Mesothelial cell of epicardium (in vitro differentiated cells): ENCODE measurements around the gene MLLT6. TPM values are rescaled to one million over a fixed set of nuclear protein-coding genes. Genes with fewer than 3 reads are reported as not detected.

Source experiments
- DNase-seq, 2 experiments: peaks; one replicate each; pipeline ENCODE4 v3.0.0; 2021; ENCODE audit warnings: low spot score in 2 of 2; ENCODE audit not compliant: unreplicated experiment in 2 of 2
- H3K27ac Mint-ChIP-seq: 2 replicates; pipeline ENCODE4 v1.8.0; 2021; ENCODE audit warnings: mixed read lengths
- H3K27me3 Mint-ChIP-seq: 2 replicates; pipeline ENCODE4 v1.8.0; 2021; ENCODE audit warnings: low read depth, mixed read lengths
- H3K36me3 Mint-ChIP-seq: 2 replicates; pipeline ENCODE4 v1.8.0; 2021; ENCODE audit warnings: mixed read lengths
- H3K4me1 Mint-ChIP-seq: 2 replicates; pipeline ENCODE4 v1.8.0; 2021; ENCODE audit warnings: mixed read lengths
- H3K4me3 Mint-ChIP-seq: 2 replicates; pipeline ENCODE4 v1.8.0; 2021; ENCODE audit warnings: mild to moderate bottlenecking, moderate library complexity, mixed read lengths
- H3K9me3 Mint-ChIP-seq: 2 replicates; pipeline ENCODE4 v1.8.0; 2021; ENCODE audit warnings: mixed read lengths
- total RNA-seq: library from RNA; stranded (reverse); gene quantifications from 3 replicates; pipeline ENCODE4 v1.2.1, GENCODE V29; 2021
- TF ChIP-seq, protein P1 (sequence below): fragments of 200-600 bp; sonication (generic); IDR thresholded peaks from one replicate; pipeline ENCODE4 v1.5.0; 2021; ENCODE audit warnings: antibody characterized with exemption; ENCODE audit not compliant: unreplicated experiment

The MLLT6 gene
- total RNA-seq, 1 donor from 2014 or later = 184 TPM

DNA sequence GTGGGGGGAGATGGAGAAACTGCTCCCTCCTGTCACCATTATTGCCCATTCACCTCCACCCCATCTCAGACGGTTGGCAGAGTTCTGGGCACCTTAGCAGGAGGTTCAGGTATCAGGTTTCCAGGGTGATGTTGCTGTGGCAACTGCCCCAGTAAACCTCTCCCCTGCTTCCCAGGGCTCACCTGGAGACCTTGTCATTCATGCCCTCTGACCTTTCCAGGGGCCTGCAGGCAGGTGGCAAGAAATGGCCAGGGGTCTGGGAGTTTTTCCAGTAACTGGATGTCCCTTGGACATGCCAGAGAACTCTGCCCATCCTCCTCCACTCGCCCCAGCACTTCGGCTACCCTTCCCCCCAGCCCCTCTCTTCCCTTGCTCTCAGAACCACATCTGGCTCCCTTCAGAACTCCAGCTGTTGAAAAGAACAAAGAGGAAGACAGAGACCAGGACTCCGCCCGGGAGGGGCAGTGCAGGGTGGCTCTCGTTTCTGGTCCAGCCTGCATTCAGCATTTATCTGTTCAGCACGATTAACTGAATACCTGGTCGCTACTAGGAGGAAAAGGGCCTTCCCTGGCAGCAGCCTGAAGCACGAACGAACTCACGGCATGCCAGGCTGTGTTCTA lies 8.5 kb downstream of the MLLT6 start:
- DNase-seq = no peak
- Mint-ChIP-seq H3K36me3 (peaks cover 24% of the 10 kb centered on the region), H3K27me3 (no peaks in the 10 kb centered on the region), H3K4me1 (peaks cover 3% of the 10 kb centered on the region), H3K27ac (no peak overlapping the region), H3K4me3 (no peak overlapping the region), H3K9me3 (no peaks in the 10 kb centered on the region)
- TF ChIP-seq, protein P1, sequence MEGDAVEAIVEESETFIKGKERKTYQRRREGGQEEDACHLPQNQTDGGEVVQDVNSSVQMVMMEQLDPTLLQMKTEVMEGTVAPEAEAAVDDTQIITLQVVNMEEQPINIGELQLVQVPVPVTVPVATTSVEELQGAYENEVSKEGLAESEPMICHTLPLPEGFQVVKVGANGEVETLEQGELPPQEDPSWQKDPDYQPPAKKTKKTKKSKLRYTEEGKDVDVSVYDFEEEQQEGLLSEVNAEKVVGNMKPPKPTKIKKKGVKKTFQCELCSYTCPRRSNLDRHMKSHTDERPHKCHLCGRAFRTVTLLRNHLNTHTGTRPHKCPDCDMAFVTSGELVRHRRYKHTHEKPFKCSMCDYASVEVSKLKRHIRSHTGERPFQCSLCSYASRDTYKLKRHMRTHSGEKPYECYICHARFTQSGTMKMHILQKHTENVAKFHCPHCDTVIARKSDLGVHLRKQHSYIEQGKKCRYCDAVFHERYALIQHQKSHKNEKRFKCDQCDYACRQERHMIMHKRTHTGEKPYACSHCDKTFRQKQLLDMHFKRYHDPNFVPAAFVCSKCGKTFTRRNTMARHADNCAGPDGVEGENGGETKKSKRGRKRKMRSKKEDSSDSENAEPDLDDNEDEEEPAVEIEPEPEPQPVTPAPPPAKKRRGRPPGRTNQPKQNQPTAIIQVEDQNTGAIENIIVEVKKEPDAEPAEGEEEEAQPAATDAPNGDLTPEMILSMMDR = no peak

DNA sequence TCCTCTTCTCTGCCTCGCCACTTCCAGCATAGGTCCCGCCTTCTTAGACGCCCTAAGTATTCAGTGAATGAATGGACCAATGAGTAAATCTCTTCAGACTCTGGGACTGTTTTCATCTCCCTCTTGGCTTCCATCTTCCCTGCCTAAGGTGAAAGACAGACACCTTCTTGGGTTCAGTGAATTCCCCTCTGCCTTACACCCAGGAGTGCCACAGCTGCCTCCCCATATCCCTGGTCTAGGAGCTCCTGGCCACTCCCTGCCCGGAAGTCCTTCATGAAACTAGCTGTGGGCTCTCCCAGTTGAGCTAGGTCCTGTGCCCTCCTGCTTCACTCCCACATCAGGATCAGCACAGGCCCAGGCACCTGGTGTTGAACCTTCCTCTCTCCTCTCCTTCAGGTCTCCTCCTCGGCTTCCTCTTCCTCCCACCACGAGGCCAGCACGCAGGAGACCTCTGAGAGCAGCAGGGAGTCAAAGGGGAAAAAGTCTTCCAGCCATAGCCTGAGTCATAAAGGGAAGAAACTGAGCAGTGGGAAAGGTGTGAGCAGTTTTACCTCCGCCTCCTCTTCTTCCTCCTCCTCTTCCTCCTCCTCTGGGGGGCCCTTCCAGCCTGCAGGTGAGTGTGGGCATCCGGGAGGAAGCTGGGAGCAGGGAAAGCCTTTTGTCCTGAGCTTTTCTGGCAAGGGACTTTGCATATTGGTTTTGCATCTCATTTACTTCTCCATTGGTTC lies 10.3 kb downstream of the MLLT6 start:
- Mint-ChIP-seq H3K4me3 (no peak overlapping the region), H3K36me3 (peaks cover 16% of the 10 kb centered on the region), H3K4me1 (peaks cover 14% of the 10 kb centered on the region), H3K9me3 (no peaks in the 10 kb centered on the region), H3K27me3 (no peaks in the 10 kb centered on the region), H3K27ac (no peak overlapping the region)
- TF ChIP-seq, protein P1 = no peak
- DNase-seq = no peak

GRCh38 chr17:38716368-38717005 lies 11.4 kb downstream of the MLLT6 start:
- Mint-ChIP-seq H3K4me3 (no peak overlapping the region), H3K27me3 (no peaks in the 10 kb centered on the region), H3K9me3 (no peaks in the 10 kb centered on the region), H3K4me1 (peaks cover 18% of the 10 kb centered on the region), H3K27ac (no peak overlapping the region), H3K36me3 (peaks cover 19% of the 10 kb centered on the region)
- no peak for DNase-seq
- TF ChIP-seq, protein P1 = no peak

DNA sequence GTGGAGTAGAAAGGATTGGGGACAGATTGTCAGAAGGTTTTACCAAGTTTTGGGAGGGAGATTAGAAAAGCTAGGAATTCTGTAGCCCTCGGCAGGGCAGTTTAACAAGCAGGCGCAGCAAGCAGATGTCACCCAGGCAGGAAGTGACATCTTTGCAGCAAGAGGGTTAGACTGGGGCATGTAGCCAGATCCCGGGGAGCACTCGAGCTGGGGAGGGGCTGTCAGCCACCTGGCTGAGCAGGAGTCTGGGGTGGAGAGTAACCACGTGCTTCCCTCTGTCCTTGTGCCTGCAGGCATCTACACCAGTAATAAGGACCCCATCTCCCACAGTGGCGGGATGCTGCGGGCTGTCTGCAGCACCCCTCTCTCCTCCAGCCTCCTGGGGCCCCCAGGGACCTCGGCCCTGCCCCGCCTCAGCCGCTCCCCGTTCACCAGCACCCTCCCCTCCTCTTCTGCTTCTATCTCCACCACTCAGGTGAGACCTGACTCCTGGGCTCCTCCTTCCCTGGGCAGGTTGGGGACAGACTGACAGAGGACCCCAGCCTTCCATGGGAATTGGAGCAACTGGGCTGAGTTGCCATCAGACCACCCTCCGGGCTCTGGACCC lies 12.2 kb downstream of the MLLT6 start:
- H3K9me3 Mint-ChIP-seq = no peaks in the 10 kb centered on the region
- peaks cover 18% of the 10 kb centered on the region for H3K4me1 Mint-ChIP-seq
- H3K36me3 Mint-ChIP-seq = peaks cover 19% of the 10 kb centered on the region
- no peak overlapping the region for H3K4me3 Mint-ChIP-seq
- H3K27me3 Mint-ChIP-seq = no peaks in the 10 kb centered on the region
- TF ChIP-seq, protein P1 = no peak
- DNase-seq = no peak
- no peak overlapping the region for H3K27ac Mint-ChIP-seq

- DNase-seq = no peak
- TF ChIP-seq, protein P1 = no peak
- H3K27ac Mint-ChIP-seq = peak overlapping the region; percentile 90
- H3K27me3 Mint-ChIP-seq = no peaks in the 10 kb centered on the region
- peaks cover 18% of the 10 kb centered on the region for H3K4me1 Mint-ChIP-seq
- H3K36me3 Mint-ChIP-seq = peaks cover 16% of the 10 kb centered on the region
- no peaks in the 10 kb centered on the region for H3K9me3 Mint-ChIP-seq
- peak overlapping the region; percentile 76 for H3K4me3 Mint-ChIP-seq
These were observed 14.3 kb downstream of the MLLT6 start for GRCh38 chr17:38719289-38719942.
